GM21717 (cell line): Measurements from ENCODE around the gene SNF8.

Experiments
- ATAC-seq: cut with Tn5 transposase; IDR thresholded peaks from one replicate; pipeline ENCODE4 v1.9.1; 2021; ENCODE audit warnings: mild to moderate bottlenecking, moderate library complexity; ENCODE audit not compliant: unreplicated experiment

Gene SNF8

GRCh38 chr17:48893646-48894508 is 50.8 kb downstream of the SNF8 start:
- no peak for ATAC-seq

DNA sequence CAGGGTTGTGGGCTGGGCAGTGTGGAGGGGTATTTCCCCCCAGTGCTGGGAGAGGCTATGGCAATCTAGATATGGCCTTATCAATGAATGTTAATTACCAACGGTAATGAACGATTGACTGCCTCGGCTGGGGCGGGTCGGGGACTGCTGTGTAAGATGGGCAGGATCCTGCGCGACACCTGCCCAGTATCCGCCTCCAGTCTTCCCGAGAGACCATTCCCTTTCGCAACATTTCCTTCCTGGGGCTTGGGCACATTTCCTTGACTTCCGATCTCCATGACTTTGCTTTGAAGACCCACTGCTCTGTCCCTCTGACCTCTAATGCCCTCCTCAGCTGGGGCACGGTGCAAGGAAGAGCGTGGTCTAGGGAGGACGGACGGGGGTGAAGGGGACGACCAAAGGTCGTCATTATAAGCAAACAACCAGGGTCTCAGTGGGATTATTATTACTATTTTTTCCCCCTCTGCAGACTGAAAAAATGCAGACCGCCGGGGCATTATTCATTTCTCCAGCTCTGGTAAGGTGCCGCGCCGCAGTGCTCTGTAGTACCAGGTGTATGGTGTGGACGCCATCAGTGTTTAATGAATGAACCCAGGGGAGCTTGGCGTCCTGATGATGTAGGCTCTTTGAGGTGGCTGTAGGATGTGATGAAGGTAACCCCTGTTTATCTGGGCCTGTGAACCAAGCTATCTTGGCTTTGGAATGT is 51.5 kb downstream of the SNF8 start:
- peak; percentile 7 for ATAC-seq

GRCh38 chr17:48890086-48890485 is 54.6 kb downstream of the SNF8 start:
- ATAC-seq = no peak

GRCh38 chr17:48883171-48883570 is 61.5 kb downstream of the SNF8 start:
- no peak for ATAC-seq

DNA sequence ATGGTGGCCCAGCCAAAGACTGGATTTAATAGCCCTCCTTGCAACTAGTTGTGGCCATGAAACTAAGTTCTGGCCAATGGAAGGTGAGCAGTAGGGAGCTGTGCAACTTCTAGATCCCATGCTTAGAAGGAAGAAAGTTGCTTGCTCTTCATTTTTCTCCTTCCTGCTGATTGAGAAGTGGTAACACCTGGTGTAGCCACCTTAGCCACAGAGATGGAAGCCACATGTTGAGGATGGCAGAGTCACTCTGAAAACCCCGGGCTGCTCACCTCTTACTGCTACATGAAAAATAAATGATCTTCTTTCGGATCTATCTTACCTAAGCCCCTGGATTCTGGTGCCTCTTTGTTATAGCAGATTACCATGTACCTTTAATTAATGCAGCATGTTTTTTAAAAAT is 62.4 kb downstream of the SNF8 start:
- ATAC-seq = no peak
